ENCODE results near the gene ANKK1. TPM values are rescaled to one million over a fixed set of nuclear protein-coding genes. Genes with fewer than 3 reads are reported as not detected.

ANKK1 gene
- total RNA-seq, 2 experiments from 2014 or later = 1.9 to 2.4 TPM

- H3K4me3 Mint-ChIP-seq = no peak overlapping the region
- no peak for DNase-seq
These were observed 21.7 kb upstream of the ANKK1 start for GRCh38 chr11:113365895-113366294.

GRCh38 chr11:113369411-113369810 lies 18.2 kb upstream of the ANKK1 start:
- H3K27me3 Mint-ChIP-seq = no peaks in the 10 kb centered on the region
- POLR2A ChIA-PET = no interaction called here
- H3K36me3 Mint-ChIP-seq = peaks cover 5% of the 10 kb centered on the region
- DNase-seq = no peak
- no peak overlapping the region for H3K4me3 Mint-ChIP-seq
- no peak for ATAC-seq (ENCODE audit: low read depth)
- H3K4me1 Mint-ChIP-seq = peaks cover 13% of the 10 kb centered on the region
- H3K9me3 Mint-ChIP-seq = no peaks in the 10 kb centered on the region
- H3K27ac Mint-ChIP-seq = no peak overlapping the region

More at GRCh38 chr11:113365895-113366294, 21.7 kb upstream of the ANKK1 start:
- ATAC-seq (ENCODE audit: low read depth) = peak; percentile 59
- Mint-ChIP-seq H3K27ac (peak overlapping the region; percentile 34), H3K9me3 (no peaks in the 10 kb centered on the region), H3K27me3 (no peaks in the 10 kb centered on the region), H3K4me1 (peaks cover 18% of the 10 kb centered on the region), H3K36me3 (peaks cover 10% of the 10 kb centered on the region)
- POLR2A ChIA-PET = no interaction called here

DNA sequence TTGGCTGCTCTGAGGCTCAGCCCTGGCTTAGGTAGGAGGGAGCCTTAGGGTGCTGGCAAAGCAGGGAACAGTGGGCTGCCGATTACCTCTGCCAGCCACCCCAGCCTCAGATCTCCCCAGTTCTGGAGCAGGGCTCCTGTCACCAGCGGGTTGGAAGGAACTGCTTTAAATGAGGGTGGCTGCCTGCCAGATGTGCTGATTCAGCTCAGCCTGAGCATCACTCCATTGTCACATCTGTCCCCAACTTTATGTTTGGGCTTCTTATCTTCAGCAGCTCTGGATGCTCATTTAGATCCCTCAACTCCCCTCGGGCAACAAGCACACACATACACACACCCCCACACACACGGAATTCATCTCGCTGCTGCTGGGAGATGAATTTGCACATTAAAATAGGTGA lies 16.9 kb upstream of the ANKK1 start:
- Mint-ChIP-seq H3K4me1 (peaks cover 11% of the 10 kb centered on the region), H3K36me3 (peaks cover 3% of the 10 kb centered on the region), H3K27ac (no peak overlapping the region), H3K4me3 (no peak overlapping the region), H3K27me3 (no peaks in the 10 kb centered on the region), H3K9me3 (no peaks in the 10 kb centered on the region)
- ATAC-seq (ENCODE audit: low read depth) = no peak
- DNase-seq = no peak
- POLR2A ChIA-PET = no interaction called here

DNA sequence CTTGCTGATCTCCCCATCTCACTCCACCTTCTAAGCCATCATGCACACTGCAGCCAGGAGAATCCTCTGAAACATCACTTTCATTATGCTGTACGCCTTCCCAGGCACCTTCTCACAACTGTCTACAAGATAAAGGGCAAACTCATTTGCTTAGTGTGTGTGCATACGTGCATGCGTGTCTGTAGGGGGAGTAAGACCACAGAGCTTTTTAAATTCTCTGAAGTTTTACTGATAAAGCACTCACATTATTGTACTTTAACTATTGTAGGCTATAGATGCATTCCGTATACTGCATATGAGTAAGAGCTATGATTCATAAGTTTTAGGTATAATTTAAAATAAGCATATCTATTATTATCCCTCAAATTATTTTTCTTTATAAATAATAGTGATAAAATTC lies 15.3 kb upstream of the ANKK1 start:
- Mint-ChIP-seq H3K36me3 (peaks cover 3% of the 10 kb centered on the region), H3K27ac (no peak overlapping the region)

GRCh38 chr11:113373306-113373705 lies 14.3 kb upstream of the ANKK1 start:
- POLR2A ChIA-PET = no interaction called here
- Mint-ChIP-seq H3K36me3 (peaks cover 3% of the 10 kb centered on the region), H3K27me3 (no peaks in the 10 kb centered on the region), H3K4me1 (no peaks in the 10 kb centered on the region), H3K27ac (no peak overlapping the region), H3K4me3 (no peak overlapping the region), H3K9me3 (no peaks in the 10 kb centered on the region)
- no peak for ATAC-seq (ENCODE audit: low read depth)
- no peak for DNase-seq

More for the DNA sequence above, 15.3 kb upstream of the ANKK1 start:
- H3K4me1 Mint-ChIP-seq = no peaks in the 10 kb centered on the region
- H3K4me3 Mint-ChIP-seq = no peak overlapping the region
- POLR2A ChIA-PET = no interaction called here
- ATAC-seq (ENCODE audit: low read depth) = no peak
- no peak for DNase-seq
- no peaks in the 10 kb centered on the region for H3K9me3 Mint-ChIP-seq
- no peaks in the 10 kb centered on the region for H3K27me3 Mint-ChIP-seq

DNA sequence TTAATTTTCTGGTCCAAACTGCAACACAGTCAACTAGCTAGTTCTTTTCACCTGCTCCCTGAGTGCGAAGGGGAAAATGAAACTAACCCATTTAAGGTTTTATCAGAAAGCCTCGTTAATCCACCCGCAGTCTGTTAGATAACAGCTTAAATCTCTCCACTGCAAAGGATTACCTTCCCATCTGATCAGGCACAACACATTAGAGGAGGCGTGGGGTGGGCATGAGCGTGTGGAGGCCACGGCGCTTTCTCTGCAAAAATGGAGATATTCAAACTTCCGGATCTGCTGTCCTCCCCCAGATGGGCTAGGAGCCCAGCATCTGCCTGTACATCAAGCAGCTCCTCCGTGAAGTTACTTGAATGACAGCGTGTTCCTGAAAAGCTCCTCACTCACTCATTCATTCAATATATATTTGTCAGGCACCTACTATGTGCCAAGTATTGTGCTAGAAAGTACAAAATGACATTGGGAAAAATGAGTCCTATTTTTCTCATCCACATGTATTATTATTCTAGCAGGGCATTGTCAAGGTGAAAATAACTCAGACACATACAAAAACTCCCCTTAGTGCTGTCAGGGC lies 13.5 kb upstream of the ANKK1 start:
- DNase-seq = no peak
- H3K9me3 Mint-ChIP-seq = no peaks in the 10 kb centered on the region
- H3K36me3 Mint-ChIP-seq = peaks cover 2% of the 10 kb centered on the region
- H3K4me3 Mint-ChIP-seq = no peak overlapping the region
- H3K27me3 Mint-ChIP-seq = peaks cover 1% of the 10 kb centered on the region
- POLR2A ChIA-PET = no interaction called here
- H3K27ac Mint-ChIP-seq = no peak overlapping the region
- H3K4me1 Mint-ChIP-seq = no peaks in the 10 kb centered on the region
- no peak for ATAC-seq (ENCODE audit: low read depth)

DNA sequence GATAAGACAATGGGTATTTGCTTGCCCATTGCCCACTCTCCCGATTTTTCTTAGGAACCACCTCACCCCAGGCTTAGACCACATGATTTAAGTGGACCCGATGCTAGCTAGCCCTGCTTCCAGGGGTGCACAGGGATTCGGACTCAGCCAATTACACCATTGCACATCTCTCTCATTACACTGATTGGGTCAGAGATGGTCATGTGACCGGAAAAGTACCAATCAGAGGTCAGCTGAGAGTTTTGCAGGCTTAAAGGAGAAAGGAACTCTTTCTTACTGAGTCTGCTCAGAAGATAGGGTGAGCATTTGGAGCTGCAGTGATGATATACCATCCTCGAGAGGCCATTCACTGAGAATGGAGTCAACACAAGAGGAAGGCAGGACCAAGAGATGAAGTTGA lies 12.2 kb upstream of the ANKK1 start:
- H3K27me3 Mint-ChIP-seq = peaks cover 2% of the 10 kb centered on the region
- H3K27ac Mint-ChIP-seq = no peak overlapping the region
- ATAC-seq (ENCODE audit: low read depth) = no peak
- H3K36me3 Mint-ChIP-seq = peaks cover 2% of the 10 kb centered on the region
- POLR2A ChIA-PET = no interaction called here
- no peaks in the 10 kb centered on the region for H3K4me1 Mint-ChIP-seq
- no peak for DNase-seq
- H3K9me3 Mint-ChIP-seq = peaks cover 2% of the 10 kb centered on the region
- no peak overlapping the region for H3K4me3 Mint-ChIP-seq

- POLR2A ChIA-PET = no interaction called here
These were observed 11.4 kb upstream of the ANKK1 start for GRCh38 chr11:113376156-113376555.

GRCh38 chr11:113377681-113378412 lies 9.7 kb upstream of the ANKK1 start:
- Mint-ChIP-seq H3K36me3 (no peaks in the 10 kb centered on the region), H3K9me3 (peaks cover 2% of the 10 kb centered on the region), H3K4me3 (no peak overlapping the region), H3K4me1 (no peaks in the 10 kb centered on the region), H3K27ac (no peak overlapping the region), H3K27me3 (peaks cover 2% of the 10 kb centered on the region)
- no peak for ATAC-seq (ENCODE audit: low read depth)
- POLR2A ChIA-PET = no interaction called here
- no peak for DNase-seq

More at GRCh38 chr11:113376156-113376555, 11.4 kb upstream of the ANKK1 start:
- Mint-ChIP-seq H3K4me3 (no peak overlapping the region), H3K36me3 (no peaks in the 10 kb centered on the region), H3K4me1 (no peaks in the 10 kb centered on the region), H3K27me3 (peaks cover 2% of the 10 kb centered on the region), H3K9me3 (peaks cover 2% of the 10 kb centered on the region), H3K27ac (no peak overlapping the region)
- ATAC-seq (ENCODE audit: low read depth) = no peak
- DNase-seq = no peak

GRCh38 chr11:113378692-113379091 lies 8.9 kb upstream of the ANKK1 start:
- Mint-ChIP-seq H3K4me3 (no peak overlapping the region), H3K27ac (no peak overlapping the region), H3K27me3 (peaks cover 2% of the 10 kb centered on the region), H3K9me3 (peaks cover 2% of the 10 kb centered on the region), H3K36me3 (no peaks in the 10 kb centered on the region), H3K4me1 (no peaks in the 10 kb centered on the region)
- DNase-seq (no peak), ATAC-seq (ENCODE audit: low read depth) (no peak)
- POLR2A ChIA-PET = no interaction called here

DNA sequence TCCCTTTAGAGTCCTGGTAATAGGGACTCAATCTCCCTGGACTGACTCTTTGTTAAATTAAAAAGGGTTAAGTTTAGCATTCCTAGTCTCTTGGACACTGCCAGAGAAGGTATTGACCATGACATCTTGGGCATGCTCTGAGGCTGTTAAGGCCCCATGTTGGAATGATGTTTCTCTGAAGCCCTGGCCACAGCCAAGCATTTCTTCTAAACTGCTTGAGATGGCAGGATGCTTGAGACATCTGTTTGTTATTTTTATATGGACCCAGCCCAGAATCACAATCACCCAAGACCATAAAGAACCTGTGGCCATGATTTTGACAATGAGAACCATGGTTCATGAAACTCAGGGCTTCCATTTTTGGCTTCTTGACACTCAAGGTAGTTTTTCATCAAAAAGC lies 5.5 kb upstream of the ANKK1 start:
- Mint-ChIP-seq H3K27me3 (peaks cover 2% of the 10 kb centered on the region), H3K36me3 (no peaks in the 10 kb centered on the region), H3K4me3 (no peak overlapping the region), H3K9me3 (peaks cover 2% of the 10 kb centered on the region), H3K4me1 (no peaks in the 10 kb centered on the region), H3K27ac (no peak overlapping the region)
- POLR2A ChIA-PET = no interaction called here
- ATAC-seq (ENCODE audit: low read depth) (no peak), DNase-seq (no peak)

DNA sequence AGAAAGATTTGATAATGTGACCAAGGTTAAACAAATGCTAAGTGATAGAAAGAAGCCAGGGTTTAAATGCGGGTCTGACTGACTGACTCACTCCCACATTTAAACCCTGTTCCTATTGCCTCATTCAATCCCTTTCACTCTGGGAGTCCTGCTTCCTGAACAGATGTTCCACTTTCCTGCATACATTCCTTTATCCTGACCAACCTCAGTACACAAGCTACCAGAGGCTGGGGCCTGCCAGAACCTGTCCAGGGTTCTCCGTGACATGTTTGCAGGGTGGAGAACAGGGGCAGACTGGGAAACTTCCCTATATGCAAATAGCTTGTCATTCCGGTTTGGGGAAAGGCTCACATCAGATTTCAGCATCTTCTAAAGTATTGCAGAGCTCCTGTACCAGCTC lies 3.0 kb upstream of the ANKK1 start:
- ATAC-seq (ENCODE audit: low read depth) (no peak), DNase-seq (no peak)
- Mint-ChIP-seq H3K4me3 (no peak overlapping the region), H3K9me3 (peaks cover 2% of the 10 kb centered on the region), H3K27me3 (no peaks in the 10 kb centered on the region), H3K27ac (no peak overlapping the region), H3K36me3 (no peaks in the 10 kb centered on the region), H3K4me1 (no peaks in the 10 kb centered on the region)
- POLR2A ChIA-PET = no interaction called here

- ATAC-seq (ENCODE audit: low read depth) (no peak), DNase-seq (no peak)
- no peaks in the 10 kb centered on the region for H3K36me3 Mint-ChIP-seq
- H3K27ac Mint-ChIP-seq = no peak overlapping the region
- no peaks in the 10 kb centered on the region for H3K4me1 Mint-ChIP-seq
- no peaks in the 10 kb centered on the region for H3K27me3 Mint-ChIP-seq
- POLR2A ChIA-PET = no interaction called here
- H3K9me3 Mint-ChIP-seq = no peaks in the 10 kb centered on the region
- no peak overlapping the region for H3K4me3 Mint-ChIP-seq
These were observed 1.8 kb upstream of the ANKK1 start for GRCh38 chr11:113385749-113386148.

DNA sequence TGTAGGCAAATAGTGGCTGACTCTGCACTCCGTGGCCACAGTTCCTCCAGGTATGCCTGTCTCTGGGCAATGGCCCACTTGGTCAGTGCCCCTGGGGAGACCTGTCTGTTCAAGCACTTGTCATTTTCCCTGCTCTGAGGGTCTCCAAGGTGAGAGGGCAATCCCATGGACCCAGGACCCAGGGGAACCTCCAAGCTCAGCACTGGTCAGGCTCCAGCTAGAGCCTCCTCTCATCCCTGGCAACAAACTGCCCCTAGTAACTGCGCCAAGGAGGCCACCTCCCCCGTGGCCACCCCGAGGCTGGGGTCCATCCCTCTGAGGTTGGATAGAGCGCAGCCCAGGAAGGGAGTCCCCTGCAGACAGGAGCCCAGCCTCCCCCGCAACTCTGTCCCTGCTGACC lies 713 bp upstream of the ANKK1 start:
- no peak overlapping the region for H3K27ac Mint-ChIP-seq
- H3K36me3 Mint-ChIP-seq = no peaks in the 10 kb centered on the region
- no peaks in the 10 kb centered on the region for H3K27me3 Mint-ChIP-seq
- H3K9me3 Mint-ChIP-seq = no peaks in the 10 kb centered on the region
- no peaks in the 10 kb centered on the region for H3K4me1 Mint-ChIP-seq
- DNase-seq (no peak), ATAC-seq (ENCODE audit: low read depth) (no peak)
- POLR2A ChIA-PET = no interaction called here
- no peak overlapping the region for H3K4me3 Mint-ChIP-seq
